HG03039 (cell line): ENCODE data around the gene DUSP16.
"Not testable (repeated sequence)": the region's sequence is repeated elsewhere in the genome, so short reads cannot be mapped to it uniquely, and the experiment has no call there.

Source experiments
- ATAC-seq: cut with Tn5 transposase; IDR thresholded peaks from one replicate; pipeline ENCODE4 v1.9.1; 2021; ENCODE audit warnings: mild to moderate bottlenecking, moderate library complexity; ENCODE audit not compliant: unreplicated experiment

DUSP16 gene

GRCh38 chr12:12471982-12472961, 90.4 kb downstream of the DUSP16 start:
- ATAC-seq: not testable (repeated sequence)

DNA sequence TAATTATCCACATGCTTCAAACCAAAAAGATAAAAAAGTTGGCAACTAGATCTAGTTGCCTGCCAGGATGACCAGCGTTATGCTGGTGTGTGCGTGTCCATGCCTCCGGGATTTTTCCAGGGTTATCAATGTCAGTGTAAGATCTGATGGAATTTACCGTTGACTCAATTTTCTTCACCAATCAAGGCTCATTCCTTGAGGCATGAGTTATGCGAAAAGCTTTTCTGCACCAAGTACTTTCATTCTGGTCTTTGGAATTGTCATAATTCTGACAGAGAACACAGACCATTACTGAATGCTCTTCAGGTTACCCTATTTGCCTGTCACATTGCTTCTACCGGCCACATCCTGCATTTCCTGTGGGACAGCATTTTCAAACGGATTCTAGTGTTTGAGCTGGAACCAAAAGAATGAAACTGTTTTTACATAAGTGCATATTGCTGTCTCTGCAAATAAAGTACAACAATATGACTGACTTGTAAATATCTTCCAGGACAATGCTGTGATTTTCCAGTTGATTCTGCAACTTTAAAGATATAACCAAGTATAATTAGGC, 91.8 kb downstream of the DUSP16 start:
- no peak for ATAC-seq

GRCh38 chr12:12469386-12469785, 93.3 kb downstream of the DUSP16 start:
- ATAC-seq: no peak

DNA sequence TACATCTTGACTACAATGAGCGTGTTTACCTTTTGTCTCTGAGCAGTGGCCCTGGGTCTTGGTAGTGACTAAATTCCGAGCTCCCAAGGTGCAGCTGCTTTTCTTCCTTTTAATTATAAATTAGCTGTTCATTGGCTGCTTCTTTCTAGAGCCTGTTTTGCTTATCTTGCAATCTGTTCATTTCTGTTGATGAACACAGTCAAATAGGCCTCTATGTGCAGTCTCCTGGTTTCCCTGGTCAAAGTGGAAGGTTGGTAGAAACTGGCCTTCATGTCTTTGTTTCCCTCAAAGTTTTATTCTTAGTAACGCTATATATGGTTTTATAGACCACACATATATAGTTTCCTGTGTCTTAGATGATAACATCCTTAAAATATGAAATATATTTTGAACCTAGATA, 94.1 kb downstream of the DUSP16 start:
- no peak for ATAC-seq

DNA sequence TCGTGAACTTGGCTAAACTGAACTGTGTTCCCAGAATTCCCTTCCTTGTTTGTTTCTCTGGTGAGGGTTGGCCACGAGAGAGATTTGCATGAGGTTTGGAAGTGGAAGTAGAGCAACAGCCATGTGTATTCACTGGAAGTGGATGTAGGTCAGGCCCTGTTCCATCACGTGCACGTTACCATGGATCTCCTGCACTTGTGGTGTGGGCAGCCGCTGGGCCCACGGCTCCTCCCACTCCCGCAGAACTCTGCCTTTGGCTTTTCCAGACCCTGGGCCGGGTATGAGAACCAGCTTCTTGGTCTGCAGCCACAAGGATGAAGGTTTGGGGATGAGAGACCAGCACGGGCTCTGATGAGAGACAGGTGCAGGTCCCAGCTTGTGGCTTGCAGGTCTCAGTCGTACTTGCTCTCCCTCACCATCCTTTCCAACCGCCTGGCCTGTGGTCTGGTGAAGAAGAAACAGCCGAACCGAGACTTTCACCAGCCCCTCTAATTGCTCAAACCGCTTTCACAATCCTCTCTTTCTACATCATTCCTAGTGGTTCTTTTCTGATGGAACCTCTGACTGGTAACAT, 94.9 kb downstream of the DUSP16 start:
- ATAC-seq: no peak

DNA sequence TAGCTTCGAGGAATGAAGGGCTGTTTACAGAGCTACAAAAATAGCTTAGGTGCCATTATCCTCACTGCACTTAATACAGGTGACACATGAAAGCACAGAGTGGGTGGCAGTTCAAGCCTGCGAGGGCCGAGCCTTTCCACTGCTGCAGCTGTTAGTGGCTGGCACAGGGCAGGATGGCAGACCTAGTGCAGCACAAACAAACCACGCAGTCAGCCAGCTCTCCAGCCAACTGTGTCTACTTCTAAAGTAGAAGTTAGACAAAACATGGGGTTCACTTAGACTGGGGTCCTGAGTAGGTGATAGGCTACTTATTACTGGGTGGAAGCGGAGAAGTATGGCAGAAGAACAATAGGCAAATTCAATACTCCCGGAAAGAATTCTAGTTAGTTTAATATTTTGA, 95.4 kb downstream of the DUSP16 start:
- ATAC-seq: no peak

DNA sequence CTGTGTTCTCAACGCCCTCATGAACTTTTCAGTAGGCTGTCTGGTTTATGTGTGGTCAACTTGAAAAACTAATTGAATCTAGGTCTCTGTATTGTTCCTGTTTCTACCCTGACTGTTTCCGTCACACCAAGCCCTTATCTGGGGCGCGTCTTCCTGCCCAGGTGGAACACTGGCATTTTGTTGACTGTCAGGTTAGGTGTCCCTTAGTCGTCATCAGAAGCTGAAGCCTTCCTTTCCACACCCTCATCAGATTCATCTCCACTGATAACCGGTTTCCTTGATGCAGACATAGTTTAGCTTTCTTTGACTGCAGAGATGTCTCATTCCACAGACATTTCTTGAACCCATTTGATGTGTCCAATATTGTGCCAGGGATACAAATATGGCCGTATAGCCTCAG, 96.5 kb downstream of the DUSP16 start:
- no peak for ATAC-seq

DNA sequence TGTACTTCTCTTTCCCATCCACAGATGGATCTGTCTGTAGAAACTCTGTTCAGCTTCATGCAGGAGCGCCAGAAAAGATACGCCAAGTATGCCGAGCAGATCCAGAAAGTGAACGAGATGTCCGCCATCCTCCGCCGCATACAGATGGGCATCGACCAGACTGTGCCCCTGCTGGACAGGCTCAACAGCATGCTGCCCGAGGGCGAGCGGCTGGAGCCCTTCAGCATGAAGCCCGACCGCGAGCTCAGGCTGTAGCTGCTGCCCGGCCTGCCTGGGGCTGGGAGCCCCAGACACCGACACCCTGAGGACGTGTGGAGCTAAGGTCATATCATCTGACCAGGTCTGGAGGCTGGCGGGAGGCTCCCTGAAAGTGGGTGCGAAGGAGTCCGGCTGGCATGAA, 97.1 kb downstream of the DUSP16 start:
- no peak for ATAC-seq

- no peak for ATAC-seq
Measured at GRCh38 chr12:12461923-12462315, 100.7 kb downstream of the DUSP16 start.

DNA sequence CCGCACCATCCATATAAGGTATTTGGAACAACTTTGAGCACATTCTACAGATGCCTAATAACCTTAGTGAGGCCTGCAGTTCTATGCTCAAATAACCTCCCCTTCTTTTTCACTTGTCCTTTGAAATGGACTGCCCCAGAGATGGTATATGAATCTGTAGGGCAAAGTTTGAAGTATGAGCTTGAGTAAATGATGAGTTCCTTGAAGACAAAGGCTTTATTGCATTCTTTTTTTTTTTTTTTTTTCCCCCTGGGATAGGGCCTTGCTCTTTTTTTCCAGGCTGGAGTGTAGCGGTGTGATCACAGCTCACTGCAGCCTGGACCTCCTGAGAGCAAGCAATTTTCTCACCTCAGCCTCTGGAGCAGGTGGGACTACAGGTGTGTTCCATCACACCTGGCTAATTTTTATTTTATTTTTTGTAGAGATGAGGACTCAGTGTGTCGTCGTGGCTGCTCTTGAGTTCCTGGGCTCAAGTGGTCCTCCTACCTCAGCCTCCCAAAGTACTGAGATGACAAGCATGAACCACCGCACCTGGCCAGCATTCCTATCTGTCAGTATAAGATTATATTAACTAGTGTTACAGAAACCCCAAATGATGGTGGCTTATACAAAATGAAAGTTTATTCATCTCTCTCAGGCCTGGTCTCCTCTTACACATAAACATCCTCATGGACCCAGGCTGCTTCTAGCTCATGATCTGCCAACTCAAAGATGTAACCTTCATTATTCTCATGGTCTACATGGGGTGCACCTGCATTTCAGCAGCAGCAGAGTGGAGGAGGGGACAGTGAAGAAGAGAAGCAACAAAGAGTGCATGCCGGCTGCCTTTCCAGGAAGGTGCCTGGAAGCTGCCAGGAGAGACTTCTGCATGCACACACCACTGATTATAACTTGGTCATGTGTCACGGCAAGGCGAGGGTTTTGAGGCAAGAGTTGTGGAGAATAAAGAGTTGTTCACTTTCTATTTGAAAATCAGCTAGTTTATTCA, 101.4 kb downstream of the DUSP16 start:
- no peak for ATAC-seq

GRCh38 chr12:12456637-12457036, 106.0 kb downstream of the DUSP16 start:
- ATAC-seq: no peak

- no peak for ATAC-seq
Measured at GRCh38 chr12:12454315-12454714, 108.3 kb downstream of the DUSP16 start.

DNA sequence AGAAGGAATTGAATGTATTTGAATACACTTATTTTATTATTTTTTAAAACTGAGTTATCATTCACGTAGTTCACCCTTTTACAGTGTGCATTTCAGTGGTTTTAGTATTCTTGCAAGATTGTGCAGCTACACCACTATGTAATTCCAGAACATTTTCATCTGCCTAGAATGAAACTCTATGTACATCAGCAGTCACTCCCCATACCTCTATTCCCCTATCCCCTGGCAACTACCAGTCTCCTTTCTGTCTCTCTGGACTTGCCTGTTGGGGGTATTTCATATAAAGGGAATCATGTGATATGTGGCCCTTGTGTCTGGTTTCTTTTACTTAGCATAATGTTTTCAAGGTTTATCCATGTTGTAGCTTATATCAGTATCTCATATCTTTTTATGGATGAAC, 109.0 kb downstream of the DUSP16 start:
- ATAC-seq: no peak

DNA sequence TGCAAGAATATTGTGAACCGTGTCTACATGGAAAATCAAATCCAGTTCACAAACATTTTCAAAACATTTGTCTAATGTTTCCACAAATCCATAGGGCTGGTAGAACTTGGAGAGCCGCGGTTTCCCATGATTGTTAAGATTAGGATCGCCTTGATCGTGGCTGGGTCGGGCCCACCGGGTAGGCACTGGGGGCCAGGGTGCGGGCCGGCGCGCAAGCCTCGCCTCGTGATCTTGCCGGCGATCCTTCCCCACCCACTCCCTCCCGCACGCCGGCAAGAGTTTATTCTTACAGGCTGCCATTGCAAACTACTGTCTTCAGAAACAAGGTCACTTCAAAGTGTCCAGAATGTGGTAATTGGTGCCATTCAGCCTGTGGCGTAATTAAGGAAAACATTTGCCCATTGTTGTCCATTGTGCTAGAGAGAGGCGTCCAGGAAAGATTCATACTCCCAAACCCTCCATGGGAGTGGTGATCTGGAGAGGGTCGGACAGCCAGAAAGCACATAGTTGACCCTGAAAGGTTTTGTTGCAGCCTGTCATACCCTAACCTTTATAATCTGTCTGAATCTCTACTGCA, 110.2 kb downstream of the DUSP16 start:
- no peak for ATAC-seq

GRCh38 chr12:12451098-12451497, 111.6 kb downstream of the DUSP16 start:
- ATAC-seq: no peak

GRCh38 chr12:12450043-12450471, 112.6 kb downstream of the DUSP16 start:
- no peak for ATAC-seq

DNA sequence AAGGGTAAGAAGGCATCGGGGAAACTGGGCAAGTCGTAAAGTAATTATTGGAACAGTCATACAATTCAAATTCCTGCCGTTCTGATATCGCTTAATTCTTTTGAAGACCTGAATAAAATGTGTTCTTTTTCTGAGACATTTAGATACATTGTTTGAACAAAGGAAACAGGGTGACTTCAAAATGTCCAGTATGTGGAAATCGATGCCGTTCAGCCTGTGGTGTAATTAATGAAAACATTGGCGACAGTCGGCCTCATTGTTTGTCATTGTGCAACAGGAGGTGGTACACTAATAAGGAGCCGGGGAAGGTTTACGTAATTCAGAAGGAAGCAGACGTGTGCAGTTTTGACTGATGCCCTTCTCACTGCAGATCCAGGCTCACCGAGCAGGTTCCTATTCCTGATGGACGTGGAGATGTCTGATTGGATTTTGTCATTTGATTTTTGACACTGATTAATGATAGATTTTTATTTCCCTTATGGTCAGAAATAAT, 113.1 kb downstream of the DUSP16 start:
- ATAC-seq: no peak

DNA sequence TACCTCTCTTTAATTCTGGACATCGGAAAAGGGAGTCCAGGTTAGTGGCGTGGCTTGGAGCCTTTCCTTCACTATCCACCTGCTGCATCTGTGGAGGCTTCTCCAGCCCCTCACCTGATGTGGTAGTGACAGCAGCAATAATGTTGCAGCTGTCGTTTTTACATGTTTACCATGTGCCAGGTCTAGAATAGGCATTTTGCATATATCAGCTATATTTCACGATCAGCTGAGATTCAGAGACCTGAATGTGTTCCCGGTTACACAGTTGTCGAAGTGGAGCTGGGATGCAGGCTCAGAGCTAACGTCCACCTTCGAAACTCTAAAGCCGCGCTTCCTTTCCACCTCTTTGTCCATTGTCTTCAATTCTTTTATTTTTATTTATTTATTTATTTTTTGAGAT, 114.8 kb downstream of the DUSP16 start:
- ATAC-seq: no peak

DNA sequence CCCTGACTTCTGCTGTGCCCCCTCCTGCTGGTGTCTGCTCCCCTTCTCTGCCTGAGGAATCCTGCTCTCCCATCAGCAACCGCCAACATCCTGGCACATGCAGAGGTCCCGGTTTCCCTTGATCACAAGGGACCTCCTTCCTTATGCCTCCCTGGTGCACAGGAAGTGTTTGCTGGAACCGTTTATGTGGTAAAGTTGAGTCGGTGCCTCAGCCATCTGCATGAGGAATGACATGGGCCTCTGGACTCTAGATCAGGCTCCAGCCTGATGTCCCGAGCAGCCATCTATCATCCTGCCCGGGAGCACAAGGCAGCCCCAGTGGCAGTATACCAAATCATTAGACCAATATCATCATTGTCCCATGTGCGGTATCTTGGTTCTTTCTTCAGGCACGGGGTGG, 115.4 kb downstream of the DUSP16 start:
- no peak for ATAC-seq

DNA sequence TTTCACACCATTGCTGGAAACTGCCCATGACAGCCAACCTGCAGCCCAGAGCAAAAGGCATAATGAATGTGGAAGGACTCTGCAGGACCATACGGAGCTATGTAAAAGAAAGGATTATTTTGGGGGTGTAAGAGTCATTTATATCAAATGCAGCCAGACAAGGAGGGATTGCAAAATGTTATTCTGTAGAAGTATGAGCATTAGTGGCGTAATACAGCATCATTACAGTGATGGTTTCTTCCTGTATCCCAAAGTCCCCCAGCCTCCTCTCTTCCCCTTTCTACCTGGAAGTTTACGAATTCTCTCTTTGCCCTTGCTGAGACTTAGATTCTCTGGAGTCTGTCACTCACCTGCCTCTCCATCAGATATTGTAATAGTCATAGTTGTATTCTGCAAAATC, 115.9 kb downstream of the DUSP16 start:
- no peak for ATAC-seq

DNA sequence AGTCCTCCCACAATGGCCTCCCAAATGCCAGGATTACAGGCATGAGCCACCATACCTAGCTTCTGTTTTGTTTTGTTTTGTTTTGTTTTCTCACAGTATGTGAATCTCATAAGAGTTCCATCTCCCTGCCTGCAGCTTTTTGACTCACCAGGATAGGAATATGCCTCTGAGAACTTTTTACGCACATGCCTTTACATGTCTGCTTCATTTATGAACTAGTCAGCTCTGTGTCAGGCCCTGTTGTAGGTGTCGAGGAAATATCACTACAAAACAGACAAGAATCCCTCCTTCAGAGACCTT, 116.8 kb downstream of the DUSP16 start:
- no peak for ATAC-seq
